HG03558 (cell line): Measurements from ENCODE around the gene ATXN7L1.

Experiments used
- ATAC-seq: cut with Tn5 transposase; IDR thresholded peaks from one replicate; pipeline ENCODE4 v1.9.1; 2021; ENCODE audit warnings: moderate number of reproducible peaks; ENCODE audit not compliant: unreplicated experiment; ENCODE audit errors: extremely low read depth

ATXN7L1 gene

DNA sequence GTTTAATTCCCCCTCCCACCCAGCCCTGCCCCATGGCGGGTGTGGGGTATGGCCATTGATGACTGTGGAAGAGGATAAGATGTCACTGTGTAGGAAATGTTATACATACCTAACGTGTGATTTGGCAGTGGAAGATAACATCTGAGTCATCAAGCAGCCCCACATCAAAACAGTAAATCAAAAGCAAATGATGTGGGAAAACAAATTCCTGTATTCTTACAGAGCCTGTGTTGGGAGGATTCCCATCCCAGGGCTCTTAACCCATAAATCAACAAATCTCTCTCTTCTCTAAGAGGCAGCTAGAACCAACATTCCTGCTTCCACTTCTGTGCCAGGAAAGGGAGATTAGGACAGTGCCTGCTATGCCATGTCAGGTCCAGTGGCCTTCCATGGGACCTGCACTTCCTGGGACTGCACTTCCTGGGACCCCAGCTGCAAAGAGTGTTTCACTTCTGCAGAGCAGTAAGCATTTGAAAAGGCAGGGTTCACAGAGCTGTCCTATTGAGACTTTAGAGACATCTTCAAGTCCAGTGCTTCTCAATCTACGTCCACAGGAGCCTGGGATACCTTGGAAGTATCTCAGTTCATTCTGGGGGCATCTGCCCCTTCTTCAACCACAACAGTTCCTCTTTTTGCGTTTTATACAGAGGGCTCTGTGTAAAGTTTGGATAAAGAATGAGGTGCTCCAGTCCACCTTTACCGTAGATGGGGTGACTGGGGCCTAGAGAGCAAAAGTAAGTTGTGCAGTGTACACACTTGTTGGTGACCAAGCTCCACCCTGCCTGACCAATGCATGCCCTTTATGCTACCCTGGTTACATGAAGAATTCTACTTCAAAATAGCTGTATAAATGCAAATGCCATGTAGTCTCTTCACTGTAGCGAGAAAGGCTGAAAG, 45.7 kb downstream of the ATXN7L1 start:
- no peak for ATAC-seq

- ATAC-seq = no peak
These were observed 46.6 kb downstream of the ATXN7L1 start for GRCh38 chr7:105829681-105830322.

GRCh38 chr7:105828141-105828540, 48.3 kb downstream of the ATXN7L1 start:
- ATAC-seq = no peak

- no peak for ATAC-seq
These were observed 49.1 kb downstream of the ATXN7L1 start for GRCh38 chr7:105827151-105827875.

DNA sequence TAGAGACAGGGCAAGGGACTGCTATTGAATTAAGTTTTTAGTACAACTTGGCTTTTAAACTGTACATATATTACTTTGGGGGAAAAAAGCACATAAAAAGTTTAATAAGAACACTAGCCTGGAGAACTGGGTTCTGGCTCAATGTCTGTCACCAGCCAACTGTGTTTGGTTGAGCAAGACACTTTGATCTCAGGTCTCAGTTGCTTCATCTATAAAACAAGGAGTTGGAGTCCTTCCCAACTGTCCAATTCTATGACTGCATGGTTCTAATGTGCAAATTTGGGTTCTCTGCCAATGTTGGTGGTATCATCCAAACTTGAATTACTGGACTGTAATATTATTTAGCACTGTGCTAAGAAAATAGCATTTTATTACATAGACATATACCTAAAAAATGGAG, 50.3 kb downstream of the ATXN7L1 start:
- ATAC-seq = no peak

DNA sequence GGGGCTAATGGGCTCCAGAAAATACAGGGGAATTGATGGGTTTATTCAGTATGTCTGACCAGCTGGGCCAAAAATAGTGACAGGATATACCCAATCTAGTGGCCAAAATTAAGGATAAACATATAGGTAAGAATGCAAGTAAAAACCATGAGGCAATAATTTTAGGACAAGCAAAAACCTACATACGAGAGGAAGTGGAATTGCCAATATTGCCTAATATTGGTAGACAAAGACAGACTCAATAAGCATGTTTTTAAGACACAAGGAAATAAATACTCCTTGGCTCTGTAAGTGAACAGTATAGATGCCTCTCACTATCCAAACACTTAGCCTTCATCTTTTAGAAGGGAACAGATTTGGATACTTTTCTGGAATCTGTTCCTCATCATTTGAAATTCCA, 51.0 kb downstream of the ATXN7L1 start:
- ATAC-seq = no peak

GRCh38 chr7:105822806-105823205, 53.6 kb downstream of the ATXN7L1 start:
- ATAC-seq = no peak

DNA sequence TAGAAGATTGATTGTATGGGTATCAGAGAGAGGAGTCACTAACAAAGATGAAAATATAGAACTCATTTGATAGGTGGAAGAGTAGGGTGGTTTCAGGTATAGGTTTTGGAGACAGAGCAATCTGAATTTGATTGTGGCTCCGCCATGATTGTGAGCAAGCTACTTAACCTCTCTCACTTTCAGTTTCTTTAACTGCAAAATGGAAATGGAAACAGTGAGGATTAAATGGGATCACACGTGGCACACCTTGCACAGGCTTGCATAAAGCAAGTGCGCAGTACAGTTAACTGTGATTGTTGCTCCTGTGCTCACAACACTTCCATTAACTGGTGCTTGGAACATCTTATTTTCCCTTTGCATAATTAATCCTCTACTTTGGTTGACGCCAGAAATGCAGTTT, 54.9 kb downstream of the ATXN7L1 start:
- no peak for ATAC-seq

GRCh38 chr7:105820363-105821066, 55.9 kb downstream of the ATXN7L1 start:
- ATAC-seq = no peak

- ATAC-seq = no peak
These were observed 56.8 kb downstream of the ATXN7L1 start for GRCh38 chr7:105819559-105819958.

DNA sequence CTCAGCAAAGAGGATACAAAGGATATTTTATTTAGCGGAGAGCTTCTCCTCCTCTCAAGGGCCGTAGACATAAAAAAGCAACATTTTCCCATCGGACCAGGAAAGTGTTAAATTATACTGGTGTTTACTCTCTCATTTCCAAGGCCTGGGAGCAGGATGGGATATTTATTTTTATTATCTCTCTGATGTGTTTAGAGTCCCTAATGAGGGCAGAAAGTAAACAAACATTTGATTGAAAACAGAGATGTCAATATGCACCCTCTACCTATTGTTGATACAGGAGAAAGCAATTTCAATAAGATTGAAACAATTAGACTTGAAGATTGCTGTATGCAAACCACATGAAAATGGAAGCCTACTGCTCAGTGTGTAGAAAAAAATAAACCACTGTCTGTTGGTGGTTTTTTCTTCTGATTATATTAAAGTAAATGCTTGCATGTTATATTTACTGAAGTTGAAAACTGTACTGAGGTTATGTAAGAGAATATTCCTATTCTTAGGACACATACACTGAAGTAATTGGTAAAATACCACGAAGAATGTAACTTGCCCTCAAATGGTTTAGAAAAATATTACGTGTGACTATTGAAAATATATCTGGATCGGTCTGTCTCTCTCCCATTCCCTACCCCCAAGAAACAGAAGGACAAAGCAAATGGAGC, 59.3 kb downstream of the ATXN7L1 start:
- ATAC-seq = no peak

- no peak for ATAC-seq
These were observed 60.0 kb downstream of the ATXN7L1 start for GRCh38 chr7:105816266-105816843.

DNA sequence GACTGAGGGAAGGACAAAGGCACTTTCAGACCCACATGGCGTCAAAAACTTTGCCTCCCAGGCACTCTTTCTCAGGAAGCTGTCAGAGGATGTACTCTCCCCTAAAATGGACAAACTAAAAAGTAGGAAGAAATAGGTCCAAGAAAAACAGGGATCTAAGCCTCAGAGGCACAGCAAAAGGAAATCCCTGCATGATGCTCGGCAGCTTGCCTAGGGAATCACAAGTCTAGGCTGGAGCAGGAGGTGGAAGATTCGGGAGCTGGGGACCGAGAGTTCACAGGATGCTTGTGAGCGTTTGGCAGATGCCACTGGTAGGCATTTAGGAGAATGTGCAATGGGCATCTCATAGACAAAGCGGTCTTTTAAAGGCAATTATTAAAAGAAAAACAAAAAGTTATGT, 60.8 kb downstream of the ATXN7L1 start:
- no peak for ATAC-seq

DNA sequence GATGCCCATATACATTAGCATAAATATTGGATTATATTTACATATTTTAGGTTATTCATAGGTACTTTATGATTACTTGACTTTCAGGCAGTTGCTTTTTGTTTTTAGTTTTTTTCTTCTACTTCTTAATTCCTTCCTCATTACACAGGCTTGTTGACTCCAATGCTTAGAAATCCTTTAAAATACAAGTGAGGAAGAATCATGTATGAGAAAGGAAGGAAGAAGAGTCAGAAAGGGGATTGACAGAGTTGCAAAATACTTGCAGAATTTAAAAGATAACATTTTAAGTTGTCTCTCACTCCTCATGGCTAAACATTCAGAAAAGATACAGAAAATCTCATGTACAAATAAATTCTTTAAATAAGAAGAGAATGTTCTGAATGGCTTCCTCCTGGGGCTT, 61.9 kb downstream of the ATXN7L1 start:
- ATAC-seq = no peak

GRCh38 chr7:105811189-105811847, 65.1 kb downstream of the ATXN7L1 start:
- no peak for ATAC-seq

GRCh38 chr7:105810556-105810955, 65.8 kb downstream of the ATXN7L1 start:
- ATAC-seq = no peak

GRCh38 chr7:105808703-105809590, 67.5 kb downstream of the ATXN7L1 start:
- ATAC-seq = peak; percentile 97

- no peak for ATAC-seq
These were observed 68.2 kb downstream of the ATXN7L1 start for GRCh38 chr7:105808209-105808608.
